H1 (cell line): ENCODE data around the gene PHLPP1. TPM values are rescaled to one million over a fixed set of nuclear protein-coding genes. Genes with fewer than 3 reads are reported as not detected.

Source experiments
- CTCF ChIA-PET: fragments of 300-600 bp; sonication (Branson Sonifier 250); formaldehyde crosslinking; loops from one replicate; lab custom pipeline; 2021; ENCODE audit not compliant: partially characterized antibody; lab: Charles Lee
- POLR2A ChIA-PET: fragments of 300-600 bp; sonication (Branson Sonifier 250); formaldehyde crosslinking; loops from one replicate; lab custom pipeline; 2021; ENCODE audit warnings: inconsistent platforms; ENCODE audit not compliant: partially characterized antibody; lab: Charles Lee
- DNase-seq, 2 experiments: peaks; one replicate each; pipeline versions ENCODE4 v3.0.0 to v3.0.0-alpha.2; 2010 to 2022; ENCODE audit warnings: low spot score in 2 of 2, low read depth in 1 of 2, mixed read lengths in 1 of 2
- FAIRE-seq: peaks from 2 replicates; lab custom pipeline; 2011; peaks lifted over from hg19 to GRCh38; lab: Jason Lieb, UNC
- H2AFZ ChIP-seq: 2 replicates; pipeline ENCODE4 v1.8.1; 2012; ENCODE audit warnings: low read length, inconsistent platforms
- H2AK5ac ChIP-seq: 2 replicates; pipeline ENCODE4 v1.6.1; 2013; ENCODE audit warnings: low read depth, low read length
- H2BK120ac ChIP-seq: replicated peaks from 2 replicates; pipeline ENCODE3; 2013; ENCODE audit warnings: low read depth, low read length, inconsistent platforms
- H2BK12ac ChIP-seq: 2 replicates; pipeline ENCODE4 v1.6.1; 2013; ENCODE audit warnings: low read depth, low read length
- H2BK15ac ChIP-seq: 2 replicates; pipeline ENCODE4 v1.6.1; 2013; ENCODE audit warnings: low read length
- H2BK20ac ChIP-seq: 2 replicates; pipeline ENCODE4 v1.6.1; 2013; ENCODE audit warnings: low read length
- H2BK5ac ChIP-seq: 2 replicates; pipeline ENCODE4 v1.6.1; 2013; ENCODE audit warnings: low read depth, low read length
- H3K14ac ChIP-seq: 2 replicates; pipeline ENCODE4 v1.6.1; 2013; ENCODE audit warnings: inconsistent platforms; ENCODE audit not compliant: insufficient read length
- H3K18ac ChIP-seq: 2 replicates; pipeline ENCODE4 v1.6.1; 2013; ENCODE audit warnings: low read length; ENCODE audit errors: extremely low read depth
- H3K23ac ChIP-seq: 2 replicates; pipeline ENCODE4 v1.6.1; 2013; ENCODE audit warnings: inconsistent platforms; ENCODE audit not compliant: insufficient read length
- H3K23me2 ChIP-seq: 2 replicates; pipeline ENCODE4 v1.6.1; 2013; ENCODE audit warnings: low read depth, low read length
- H3K27ac ChIP-seq: 2 replicates; pipeline ENCODE4 v1.6.1; 2011; ENCODE audit warnings: low read depth, low read length, inconsistent platforms
- H3K27me3 ChIP-seq, 4 experiments: replicated peaks in 1 of 4; 1 replicate in 1 of 4; 2 replicates in 3 of 4; pipeline versions ENCODE4 v1.6.1 to v1.8.1; 2011 to 2013; ENCODE audit warnings: low read length in 3 of 4, mild to moderate bottlenecking in 3 of 4, inconsistent platforms in 2 of 4, mixed read lengths in 2 of 4, moderate library complexity in 1 of 4; ENCODE audit not compliant: control insufficient read depth in 3 of 4, insufficient read depth in 3 of 4; ENCODE audit errors: extremely low read depth in 1 of 4
- H3K36me3 ChIP-seq, 4 experiments: 2 replicates each; pipeline versions ENCODE4 v1.6.1 to v1.8.1; 2011 to 2013; ENCODE audit warnings: mild to moderate bottlenecking in 4 of 4, low read length in 3 of 4, moderate library complexity in 2 of 4, control low read depth in 1 of 4, inconsistent platforms in 1 of 4; ENCODE audit not compliant: insufficient read depth in 4 of 4, control insufficient read depth in 2 of 4
- H3K4ac ChIP-seq: replicated peaks from 2 replicates; pipeline ENCODE3; 2013; ENCODE audit warnings: low read length, low read depth, mixed read lengths, inconsistent platforms; ENCODE audit not compliant: insufficient read length
- H3K4me1 ChIP-seq, 4 experiments: replicated peaks in 1 of 4; 1 replicate in 1 of 4; 2 replicates in 3 of 4; pipeline versions ENCODE4 v1.6.1 to v1.8.1; 2011 to 2013; ENCODE audit warnings: low read length in 3 of 4, inconsistent platforms in 2 of 4, mixed read lengths in 1 of 4; ENCODE audit not compliant: insufficient read depth in 4 of 4, control insufficient read depth in 3 of 4
- H3K4me2 ChIP-seq, 2 experiments: 2 replicates each; pipeline versions ENCODE4 v1.6.1 to v1.8.1; 2011 to 2013; ENCODE audit warnings: low read depth in 2 of 2, low read length in 2 of 2, control low read depth in 1 of 2, inconsistent platforms in 1 of 2, mild to moderate bottlenecking in 1 of 2; ENCODE audit not compliant: insufficient read depth in 1 of 2
- H3K4me3 ChIP-seq, 4 experiments: fragments of 200-600, 300-600 bp in 1 of 4; sonication (generic), shearing (Covaris generic), sonication (Bioruptor Twin) in 1 of 4; 2 replicates each; pipeline versions ENCODE4 v1.5.1 to v1.8.1; 2011 to 2016; ENCODE audit warnings: low read length in 4 of 4, low read depth in 3 of 4, control low read depth in 2 of 4, inconsistent platforms in 2 of 4, mild to moderate bottlenecking in 2 of 4, mixed read lengths in 1 of 4, moderate library complexity in 1 of 4; ENCODE audit not compliant: insufficient read depth in 2 of 4; ENCODE audit errors: extremely low read depth in 1 of 4
- H3K56ac ChIP-seq: replicated peaks from 2 replicates; pipeline ENCODE3; 2013; ENCODE audit warnings: low read depth, mild to moderate bottlenecking, mixed read lengths, low read length, inconsistent platforms; ENCODE audit not compliant: insufficient read length
- H3K79me1 ChIP-seq: 2 replicates; pipeline ENCODE4 v1.6.1; 2013; ENCODE audit warnings: low read depth, low read length, control low read depth
- H3K79me2 ChIP-seq, 2 experiments: 2 replicates each; pipeline versions ENCODE4 v1.6.1 to v1.8.1; 2012 to 2013; ENCODE audit warnings: low read length in 2 of 2, mild to moderate bottlenecking in 2 of 2, inconsistent platforms in 1 of 2; ENCODE audit not compliant: insufficient read depth in 2 of 2, control insufficient read depth in 1 of 2
- H3K9ac ChIP-seq, 4 experiments: replicated peaks in 1 of 4; 1 replicate in 1 of 4; 2 replicates in 3 of 4; pipeline versions ENCODE4 v1.6.1 to v1.8.1; 2011 to 2013; ENCODE audit warnings: low read depth in 3 of 4, low read length in 3 of 4, control low read depth in 2 of 4, mild to moderate bottlenecking in 2 of 4, moderate library complexity in 2 of 4, inconsistent platforms in 1 of 4; ENCODE audit errors: extremely low read depth in 1 of 4
- H3K9me3 ChIP-seq, 2 experiments: 2 replicates each; pipeline versions ENCODE4 v1.6.1 to v1.8.1; 2012 to 2013; ENCODE audit warnings: mild to moderate bottlenecking in 2 of 2, moderate library complexity in 2 of 2, control low read depth in 1 of 2, inconsistent platforms in 1 of 2, low read depth in 1 of 2, low read length in 1 of 2, mixed read lengths in 1 of 2; ENCODE audit not compliant: insufficient read depth in 2 of 2
- H4K20me1 ChIP-seq, 2 experiments: replicated peaks in 1 of 2; 2 replicates each; pipeline versions ENCODE3 to v1.8.1; 2011 to 2013; ENCODE audit warnings: inconsistent platforms in 2 of 2, low read length in 2 of 2, mild to moderate bottlenecking in 1 of 2; ENCODE audit not compliant: insufficient read depth in 2 of 2, control insufficient read depth in 1 of 2
- H4K5ac ChIP-seq: 2 replicates; pipeline ENCODE4 v1.6.1; 2013; ENCODE audit warnings: low read length, low read depth, mixed read lengths, inconsistent platforms; ENCODE audit not compliant: insufficient read length
- H4K8ac ChIP-seq: 2 replicates; pipeline ENCODE4 v1.8.0; 2013; ENCODE audit warnings: mild to moderate bottlenecking, moderate library complexity, low read length, inconsistent platforms; ENCODE audit not compliant: insufficient read depth; ENCODE audit errors: extremely low read depth
- H4K91ac ChIP-seq: replicated peaks from 2 replicates; pipeline ENCODE3; 2013; ENCODE audit warnings: low read length, mixed read lengths, inconsistent platforms; ENCODE audit not compliant: insufficient read length
- CBX5 ChIP-seq: fragments of 300-800, 300-1000 bp; sonication (generic); IDR thresholded peaks from 2 replicates; pipeline ENCODE4 v1.7.1; 2016; ENCODE audit warnings: antibody characterized with exemption, low read length, low read depth
- NRF1 ChIP-seq: IDR thresholded peaks from 2 replicates; pipeline ENCODE4 v1.6.1; 2011; ENCODE audit warnings: mild to moderate bottlenecking, low read depth, low read length, improper control_type of control experiment
- POLR2AphosphoS5 ChIP-seq: IDR thresholded peaks from 2 replicates; pipeline ENCODE4 v1.6.1; 2011; ENCODE audit warnings: low read depth, low read length
- WGBS, 2 experiments: shearing (Covaris generic) in 1 of 2; methylation state at CpG; one replicate each; pipeline versions ENCODE4 v1.1.6 to v1.1.7; 2013 to 2015; ENCODE audit warnings: low lambda C conversion rate in 2 of 2, mixed read lengths in 2 of 2, inconsistent platforms in 1 of 2, low coverage in 1 of 2, missing lambda C conversion rate in 1 of 2; ENCODE audit not compliant: insufficient replicate concordance in 2 of 2, insufficient coverage in 1 of 2, insufficient read length in 1 of 2; ENCODE audit errors: extremely low coverage in 1 of 2, missing lambda C conversion rate in 1 of 2; 5-methylcytosine and 5-hydroxymethylcytosine counted together
- polyA plus RNA-seq, 7 experiments: library from polyadenylated mRNA; depleted of rRNA in 3 of 7; stranded (reverse) in 5 of 7; unstranded in 2 of 7; fragments of >200 nt in 5 of 7; fragments of 200-250 nt in 2 of 7; gene quantifications; 1 replicate in 5 of 7; 2 replicates in 1 of 7; 4 replicates in 1 of 7; pipeline versions ENCODE4 v1.2.1 to v1.2.3, GENCODE V29; 2011 to 2013; ENCODE audit warnings: missing spikeins in 2 of 7, mixed read lengths in 2 of 7
- total RNA-seq: library from RNA; stranded (reverse); fragmentation: NEBNext Ultra II Directional; extraction: Animal tissue kit (Norgen Biotek cat#: 25700); gene quantifications from 2 replicates; pipeline ENCODE4 v1.2.1, GENCODE V29; 2021
- TF ChIP-seq, protein P1 (sequence below): IDR thresholded peaks from 2 replicates; pipeline ENCODE4 v1.6.1; 2011; ENCODE audit warnings: low read length, improper control_type of control experiment

Gene PHLPP1
- total and polyA plus RNA-seq, 2 of the 8 experiments (the other 6 are each of a cell fraction or from before 2014, with no cell fraction given): 28.0 to 66.3 TPM

- TF ChIP-seq NRF1 (no peak), CBX5 (no peak), POLR2AphosphoS5 (no peak)
- TF ChIP-seq, protein P1, sequence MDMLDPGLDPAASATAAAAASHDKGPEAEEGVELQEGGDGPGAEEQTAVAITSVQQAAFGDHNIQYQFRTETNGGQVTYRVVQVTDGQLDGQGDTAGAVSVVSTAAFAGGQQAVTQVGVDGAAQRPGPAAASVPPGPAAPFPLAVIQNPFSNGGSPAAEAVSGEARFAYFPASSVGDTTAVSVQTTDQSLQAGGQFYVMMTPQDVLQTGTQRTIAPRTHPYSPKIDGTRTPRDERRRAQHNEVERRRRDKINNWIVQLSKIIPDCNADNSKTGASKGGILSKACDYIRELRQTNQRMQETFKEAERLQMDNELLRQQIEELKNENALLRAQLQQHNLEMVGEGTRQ: no peak
- Histone ChIP-seq H2BK20ac (no peak overlapping the region), H4K91ac (no peak overlapping the region), H4K8ac (no peak overlapping the region), H2AFZ (no peak overlapping the region), H3K27ac (no peak overlapping the region), H3K4me3 (no peak overlapping the region), H2BK12ac (no peak overlapping the region), H3K4me1 (peaks cover 0 to 5% (median 4%) of the 10 kb centered on the region in 4 experiments; a peak in 4 of 7 replicates), H3K79me1 (peaks cover 4% of the 10 kb centered on the region; the same call in 1 of the 2 replicates), H3K9ac (no peak overlapping the region), H2BK5ac (no peak overlapping the region), H3K4me2 (no peak overlapping the region; a peak in 1 of 4 replicates), H3K23me2 (no peaks in the 10 kb centered on the region), H3K36me3 (no peaks in the 10 kb centered on the region), H3K27me3 (no peaks in the 10 kb centered on the region), H3K4ac (no peak overlapping the region), H2BK15ac (no peak overlapping the region), H2AK5ac (no peak overlapping the region), H3K9me3 (no peaks in the 10 kb centered on the region), H2BK120ac (no peak overlapping the region), H4K5ac (no peak overlapping the region), H3K14ac (no peak overlapping the region), H3K56ac (no peak overlapping the region), H4K20me1 (no peaks in the 10 kb centered on the region), H3K18ac (no peak overlapping the region), H3K79me2 (peaks cover 0 to 76% of the 10 kb centered on the region in 2 experiments; a peak in 3 of 4 replicates), H3K23ac (no peak overlapping the region)
- DNase-seq (no peak), FAIRE-seq (peak; percentile 86)
- WGBS, 2 experiments: 79% methylated on average over 4 of the region's 4 CpGs; no CpG with 5 or more reads in 1 of the 2 experiments
- CTCF ChIA-PET: no interaction called here
- POLR2A ChIA-PET: no interaction called here
Observed at GRCh38 chr18:62847081-62847480, 131.7 kb downstream of the PHLPP1 start.
